Nephron progenitor cell (in vitro differentiated cells): ENCODE measurements around the gene DRP2.

Experiments used
- DNase-seq: peaks from one replicate; pipeline ENCODE4 v3.0.0; 2021
- H3K27ac Mint-ChIP-seq: 2 replicates; pipeline ENCODE4 v1.8.0; 2021; ENCODE audit warnings: mild to moderate bottlenecking, moderate library complexity, mixed read lengths
- H3K27me3 Mint-ChIP-seq: 2 replicates; pipeline ENCODE4 v1.8.0; 2021; ENCODE audit warnings: mild to moderate bottlenecking, low read depth, mixed read lengths; ENCODE audit not compliant: poor library complexity
- H3K36me3 Mint-ChIP-seq: 2 replicates; pipeline ENCODE4 v1.8.0; 2021; ENCODE audit warnings: low read depth, mixed read lengths
- H3K4me1 Mint-ChIP-seq: 2 replicates; pipeline ENCODE4 v1.8.0; 2021; ENCODE audit warnings: mixed read lengths
- H3K4me3 Mint-ChIP-seq: 2 replicates; pipeline ENCODE4 v1.8.0; 2021; ENCODE audit warnings: mild to moderate bottlenecking, moderate library complexity, mixed read lengths
- H3K9me3 Mint-ChIP-seq: 2 replicates; pipeline ENCODE4 v1.8.0; 2021; ENCODE audit warnings: mild to moderate bottlenecking, moderate library complexity, mixed read lengths
- CTCF ChIP-seq: fragments of 200-600 bp; sonication (generic); IDR thresholded peaks from 2 replicates; pipeline ENCODE4 v1.5.0; 2021; ENCODE audit warnings: antibody characterized with exemption

Gene DRP2

GRCh38 chrX:101258259-101258581 lies 38.6 kb downstream of the DRP2 start:
- TF ChIP-seq CTCF: no peak
- no peak for DNase-seq
- H3K36me3 Mint-ChIP-seq: peaks cover 6% of the 10 kb centered on the region
- no peaks in the 10 kb centered on the region for H3K4me1 Mint-ChIP-seq
- H3K27ac Mint-ChIP-seq: no peak overlapping the region
- no peaks in the 10 kb centered on the region for H3K27me3 Mint-ChIP-seq
- no peak overlapping the region for H3K4me3 Mint-ChIP-seq
- H3K9me3 Mint-ChIP-seq: peaks cover 40% of the 10 kb centered on the region

GRCh38 chrX:101260435-101260834 lies 40.8 kb downstream of the DRP2 start:
- Mint-ChIP-seq H3K4me3 (no peak overlapping the region), H3K36me3 (peaks cover 6% of the 10 kb centered on the region), H3K27me3 (no peaks in the 10 kb centered on the region), H3K4me1 (peaks cover 2% of the 10 kb centered on the region), H3K27ac (no peak overlapping the region), H3K9me3 (peaks cover 33% of the 10 kb centered on the region)
- no peak for DNase-seq
- no peak for TF ChIP-seq CTCF

GRCh38 chrX:101262590-101262989 lies 43.0 kb downstream of the DRP2 start:
- no peak overlapping the region for H3K27ac Mint-ChIP-seq
- DNase-seq: no peak
- H3K36me3 Mint-ChIP-seq: no peaks in the 10 kb centered on the region
- H3K27me3 Mint-ChIP-seq: no peaks in the 10 kb centered on the region
- peaks cover 14% of the 10 kb centered on the region for H3K4me1 Mint-ChIP-seq
- peaks cover 32% of the 10 kb centered on the region for H3K9me3 Mint-ChIP-seq
- TF ChIP-seq CTCF: no peak
- no peak overlapping the region for H3K4me3 Mint-ChIP-seq

GRCh38 chrX:101263766-101264165 lies 44.2 kb downstream of the DRP2 start:
- H3K27ac Mint-ChIP-seq: no peak overlapping the region
- no peaks in the 10 kb centered on the region for H3K27me3 Mint-ChIP-seq
- no peak for DNase-seq
- H3K4me3 Mint-ChIP-seq: no peak overlapping the region
- H3K36me3 Mint-ChIP-seq: no peaks in the 10 kb centered on the region
- H3K9me3 Mint-ChIP-seq: peaks cover 35% of the 10 kb centered on the region
- peaks cover 14% of the 10 kb centered on the region for H3K4me1 Mint-ChIP-seq
- no peak for TF ChIP-seq CTCF

- Mint-ChIP-seq H3K9me3 (peaks cover 40% of the 10 kb centered on the region), H3K4me3 (no peak overlapping the region), H3K27ac (no peak overlapping the region), H3K36me3 (no peaks in the 10 kb centered on the region), H3K27me3 (no peaks in the 10 kb centered on the region), H3K4me1 (peaks cover 14% of the 10 kb centered on the region)
- no peak for DNase-seq
- no peak for TF ChIP-seq CTCF
Measured at GRCh38 chrX:101265869-101266428, 46.4 kb downstream of the DRP2 start.

GRCh38 chrX:101274198-101274597 lies 54.6 kb downstream of the DRP2 start:
- TF ChIP-seq CTCF: no peak
- Mint-ChIP-seq H3K36me3 (no peaks in the 10 kb centered on the region), H3K4me3 (no peak overlapping the region), H3K4me1 (no peaks in the 10 kb centered on the region), H3K9me3 (peaks cover 32% of the 10 kb centered on the region), H3K27me3 (peaks cover 3% of the 10 kb centered on the region), H3K27ac (no peak overlapping the region)
- no peak for DNase-seq
